HepG2 (cell line): ENCODE measurements around the gene BPIFB6. TPM values are rescaled to one million over a fixed set of nuclear protein-coding genes. Genes with fewer than 3 reads are reported as not detected.

Source experiments
- ADNP ChIP-seq: sonication (generic); formaldehyde crosslinking; IDR thresholded peaks from 2 replicates; pipeline ENCODE4 v1.4.0; 2020; ENCODE audit warnings: missing genetic modification reagents
- HNRNPL ChIP-seq: fragments of 200-400 bp; formaldehyde crosslinking; IDR thresholded peaks from 2 replicates; pipeline ENCODE4 v1.6.1; 2017; ENCODE audit warnings: mild to moderate bottlenecking, low read depth, low read length
- MED13 ChIP-seq: sonication (generic); formaldehyde crosslinking; IDR thresholded peaks from 2 replicates; pipeline ENCODE4 v1.5.0; 2020; ENCODE audit warnings: missing genetic modification reagents
- MIXL1 ChIP-seq: IDR thresholded peaks from 2 replicates; pipeline ENCODE4 v1.6.1; 2016
- NONO ChIP-seq, 2 experiments: fragments of 450-650 bp in 1 of 2; sonication (generic) in 1 of 2; formaldehyde crosslinking in 1 of 2; IDR thresholded peaks in 1 of 2; conservative IDR thresholded peaks in 1 of 2; 2 replicates each; pipeline versions ENCODE4 v1.6.1 to v1.8.0; 2017 to 2022; ENCODE audit warnings: mild to moderate bottlenecking in 1 of 2, missing genetic modification reagents in 1 of 2, moderate library complexity in 1 of 2
- SATB2 ChIP-seq: sonication (generic); formaldehyde crosslinking; IDR thresholded peaks from 2 replicates; pipeline ENCODE4 v1.5.0; 2020; ENCODE audit warnings: missing genetic modification reagents
- SIX4 ChIP-seq: sonication (generic); formaldehyde crosslinking; IDR thresholded peaks from 2 replicates; pipeline ENCODE4 v1.4.0; 2020; ENCODE audit warnings: missing genetic modification reagents
- SMARCC2 ChIP-seq: fragments of 450-650 bp; IDR thresholded peaks from 2 replicates; pipeline ENCODE4 v1.6.1; 2017; ENCODE audit warnings: antibody characterized with exemption, mild to moderate bottlenecking
- SOX6 ChIP-seq, 2 experiments: fragments of 450-650 bp in 1 of 2; sonication (generic) in 1 of 2; formaldehyde crosslinking in 1 of 2; IDR thresholded peaks; 2 replicates each; pipeline versions ENCODE4 v1.4.0 to v1.6.1; 2017 to 2020; ENCODE audit warnings: antibody characterized with exemption in 1 of 2, mild to moderate bottlenecking in 1 of 2, missing genetic modification reagents in 1 of 2
- ZFP36L2 ChIP-seq: sonication (generic); formaldehyde crosslinking; IDR thresholded peaks from 2 replicates; pipeline ENCODE4 v1.4.0; 2020; ENCODE audit warnings: missing genetic modification reagents
- ZNF337 ChIP-seq: sonication (generic); formaldehyde crosslinking; IDR thresholded peaks from 2 replicates; pipeline ENCODE4 v1.5.1; 2020; ENCODE audit warnings: missing genetic modification reagents, low read depth, mild to moderate bottlenecking, borderline replicate concordance
- ZSCAN29 ChIP-seq: sonication (generic); formaldehyde crosslinking; conservative IDR thresholded peaks from 2 replicates; pipeline ENCODE4 v1.4.0; 2020; ENCODE audit warnings: mild to moderate bottlenecking, missing genetic modification reagents
- polyA plus RNA-seq, 8 experiments: library from polyadenylated mRNA; depleted of rRNA in 3 of 8; stranded (reverse) in 7 of 8; unstranded in 1 of 8; fragments of >200 nt; fragmentation: Illumina TruSeq in 4 of 8; extraction: Trizol in 4 of 8; gene quantifications; 2 replicates each; pipeline versions ENCODE4 v1.2.1 to v1.2.3, GENCODE V29; 2011 to 2016; ENCODE audit warnings: low read depth in 4 of 8, missing spikeins in 1 of 8, mixed read lengths in 1 of 8; ENCODE audit not compliant: insufficient read depth in 1 of 8
- total RNA-seq, 5 experiments: library from RNA; depleted of rRNA; stranded (reverse); fragments of >200 nt; fragmentation: Illumina TruSeq; extraction: Trizol; gene quantifications; 2 replicates each; pipeline ENCODE4 v1.2.3, GENCODE V29; 2016; ENCODE audit warnings: low read depth in 1 of 5
- TF ChIP-seq, protein P1 (sequence below): sonication (generic); formaldehyde crosslinking; IDR thresholded peaks from 2 replicates; pipeline ENCODE4 v1.4.0; 2020; ENCODE audit warnings: missing genetic modification reagents
- TF ChIP-seq, protein P2 (sequence below): fragments of 450-650 bp; IDR thresholded peaks from 2 replicates; pipeline ENCODE4 v1.6.1; 2017
- TF ChIP-seq, protein P3 (sequence below): sonication (generic); formaldehyde crosslinking; IDR thresholded peaks from 2 replicates; pipeline ENCODE4 v1.5.1; 2020; ENCODE audit warnings: mild to moderate bottlenecking, moderate library complexity, missing genetic modification reagents
- TF ChIP-seq, protein P4 (sequence below): sonication (generic); formaldehyde crosslinking; IDR thresholded peaks from 2 replicates; pipeline ENCODE4 v1.4.0; 2020; ENCODE audit warnings: missing genetic modification reagents, mild to moderate bottlenecking, borderline replicate concordance
- TF ChIP-seq, protein P5 (sequence below): sonication (generic); formaldehyde crosslinking; conservative IDR thresholded peaks from 2 replicates; pipeline ENCODE4 v1.8.0; 2022; ENCODE audit warnings: mild to moderate bottlenecking, moderate library complexity, missing genetic modification reagents

Gene BPIFB6
- total and polyA plus RNA-seq, 2 of the 13 experiments (the other 11 are each of a cell fraction or from before 2014, with no cell fraction given) = 0.13 to 1.7 TPM

DNA sequence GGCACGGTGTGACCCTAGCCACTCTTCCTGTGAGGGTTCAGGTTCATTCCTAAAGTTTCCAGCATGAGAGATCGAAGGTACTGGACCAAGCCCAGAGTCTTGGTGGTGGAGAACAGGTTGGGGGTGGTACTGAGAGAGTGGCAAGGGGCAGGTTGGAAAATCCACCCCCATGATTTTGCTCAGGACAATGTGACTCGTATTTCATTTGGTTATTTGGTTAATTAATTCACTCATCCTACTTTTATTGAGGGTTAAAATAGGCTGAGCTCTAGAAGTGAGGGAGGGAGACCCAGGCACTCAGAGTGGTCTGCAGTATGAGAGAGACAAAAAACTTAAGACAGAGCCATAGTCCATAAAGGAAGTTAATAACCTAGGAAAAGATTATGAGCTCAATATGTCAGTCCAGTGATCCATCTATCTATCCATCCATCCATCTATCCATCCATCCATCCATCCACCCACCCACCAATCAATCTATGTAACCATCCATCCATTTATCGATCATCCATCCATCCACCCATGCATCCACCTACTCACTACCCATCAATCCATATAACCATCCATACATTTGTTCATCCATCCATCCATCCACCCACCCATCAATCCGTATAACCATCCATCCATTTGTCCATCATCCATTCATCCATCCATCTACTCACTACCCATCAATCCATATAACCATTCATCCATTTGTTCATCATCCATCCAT is 6.7 kb upstream of the BPIFB6 start (continued):
- TF ChIP-seq, protein P1, sequence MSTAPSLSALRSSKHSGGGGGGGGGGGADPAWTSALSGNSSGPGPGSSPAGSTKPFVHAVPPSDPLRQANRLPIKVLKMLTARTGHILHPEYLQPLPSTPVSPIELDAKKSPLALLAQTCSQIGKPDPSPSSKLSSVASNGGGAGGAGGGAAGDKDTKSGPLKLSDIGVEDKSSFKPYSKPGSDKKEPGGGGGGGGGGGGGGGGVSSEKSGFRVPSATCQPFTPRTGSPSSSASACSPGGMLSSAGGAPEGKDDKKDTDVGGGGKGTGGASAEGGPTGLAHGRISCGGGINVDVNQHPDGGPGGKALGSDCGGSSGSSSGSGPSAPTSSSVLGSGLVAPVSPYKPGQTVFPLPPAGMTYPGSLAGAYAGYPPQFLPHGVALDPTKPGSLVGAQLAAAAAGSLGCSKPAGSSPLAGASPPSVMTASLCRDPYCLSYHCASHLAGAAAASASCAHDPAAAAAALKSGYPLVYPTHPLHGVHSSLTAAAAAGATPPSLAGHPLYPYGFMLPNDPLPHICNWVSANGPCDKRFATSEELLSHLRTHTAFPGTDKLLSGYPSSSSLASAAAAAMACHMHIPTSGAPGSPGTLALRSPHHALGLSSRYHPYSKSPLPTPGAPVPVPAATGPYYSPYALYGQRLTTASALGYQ = 0 out of 2 replicates have a peak, but pooled peaks have one; percentile 20
- TF ChIP-seq ZFP36L2 (CRISPR knock-in tag) (no peak), ZNF337 (CRISPR knock-in tag) (no peak), NONO (IDR thresholded peaks at IDR 0.05) (peak; percentile 90; the same call in 1 of the 2 replicates), NONO (CRISPR knock-in tag; conservative IDR thresholded peaks at IDR 0.05) (no peak; the same call in 1 of the 2 replicates), ADNP (CRISPR knock-in tag) (no peak), SATB2 (CRISPR knock-in tag) (0 out of 2 replicates have a peak, but pooled peaks have one; percentile 68), MIXL1 (CRISPR knock-in tag) (no peak), SMARCC2 (no peak), ZSCAN29 (no peak), SIX4 (CRISPR knock-in tag) (no peak), SOX6 (IDR thresholded peaks at IDR 0.05) (no peak), SOX6 (CRISPR knock-in tag; IDR thresholded peaks at IDR 0.05) (0 out of 2 replicates have a peak, but pooled peaks have one; percentile 9), MED13 (CRISPR knock-in tag) (no peak), HNRNPL (0 out of 2 replicates have a peak, but pooled peaks have one; percentile 39)
- TF ChIP-seq, protein P2, sequence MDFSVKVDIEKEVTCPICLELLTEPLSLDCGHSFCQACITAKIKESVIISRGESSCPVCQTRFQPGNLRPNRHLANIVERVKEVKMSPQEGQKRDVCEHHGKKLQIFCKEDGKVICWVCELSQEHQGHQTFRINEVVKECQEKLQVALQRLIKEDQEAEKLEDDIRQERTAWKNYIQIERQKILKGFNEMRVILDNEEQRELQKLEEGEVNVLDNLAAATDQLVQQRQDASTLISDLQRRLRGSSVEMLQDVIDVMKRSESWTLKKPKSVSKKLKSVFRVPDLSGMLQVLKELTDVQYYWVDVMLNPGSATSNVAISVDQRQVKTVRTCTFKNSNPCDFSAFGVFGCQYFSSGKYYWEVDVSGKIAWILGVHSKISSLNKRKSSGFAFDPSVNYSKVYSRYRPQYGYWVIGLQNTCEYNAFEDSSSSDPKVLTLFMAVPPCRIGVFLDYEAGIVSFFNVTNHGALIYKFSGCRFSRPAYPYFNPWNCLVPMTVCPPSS = peak; percentile 22; the same call in 1 of the 2 replicates
- TF ChIP-seq, protein P3, sequence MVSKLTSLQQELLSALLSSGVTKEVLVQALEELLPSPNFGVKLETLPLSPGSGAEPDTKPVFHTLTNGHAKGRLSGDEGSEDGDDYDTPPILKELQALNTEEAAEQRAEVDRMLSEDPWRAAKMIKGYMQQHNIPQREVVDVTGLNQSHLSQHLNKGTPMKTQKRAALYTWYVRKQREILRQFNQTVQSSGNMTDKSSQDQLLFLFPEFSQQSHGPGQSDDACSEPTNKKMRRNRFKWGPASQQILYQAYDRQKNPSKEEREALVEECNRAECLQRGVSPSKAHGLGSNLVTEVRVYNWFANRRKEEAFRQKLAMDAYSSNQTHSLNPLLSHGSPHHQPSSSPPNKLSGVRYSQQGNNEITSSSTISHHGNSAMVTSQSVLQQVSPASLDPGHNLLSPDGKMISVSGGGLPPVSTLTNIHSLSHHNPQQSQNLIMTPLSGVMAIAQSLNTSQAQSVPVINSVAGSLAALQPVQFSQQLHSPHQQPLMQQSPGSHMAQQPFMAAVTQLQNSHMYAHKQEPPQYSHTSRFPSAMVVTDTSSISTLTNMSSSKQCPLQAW (CRISPR knock-in tag) = no peak
- TF ChIP-seq, protein P4, sequence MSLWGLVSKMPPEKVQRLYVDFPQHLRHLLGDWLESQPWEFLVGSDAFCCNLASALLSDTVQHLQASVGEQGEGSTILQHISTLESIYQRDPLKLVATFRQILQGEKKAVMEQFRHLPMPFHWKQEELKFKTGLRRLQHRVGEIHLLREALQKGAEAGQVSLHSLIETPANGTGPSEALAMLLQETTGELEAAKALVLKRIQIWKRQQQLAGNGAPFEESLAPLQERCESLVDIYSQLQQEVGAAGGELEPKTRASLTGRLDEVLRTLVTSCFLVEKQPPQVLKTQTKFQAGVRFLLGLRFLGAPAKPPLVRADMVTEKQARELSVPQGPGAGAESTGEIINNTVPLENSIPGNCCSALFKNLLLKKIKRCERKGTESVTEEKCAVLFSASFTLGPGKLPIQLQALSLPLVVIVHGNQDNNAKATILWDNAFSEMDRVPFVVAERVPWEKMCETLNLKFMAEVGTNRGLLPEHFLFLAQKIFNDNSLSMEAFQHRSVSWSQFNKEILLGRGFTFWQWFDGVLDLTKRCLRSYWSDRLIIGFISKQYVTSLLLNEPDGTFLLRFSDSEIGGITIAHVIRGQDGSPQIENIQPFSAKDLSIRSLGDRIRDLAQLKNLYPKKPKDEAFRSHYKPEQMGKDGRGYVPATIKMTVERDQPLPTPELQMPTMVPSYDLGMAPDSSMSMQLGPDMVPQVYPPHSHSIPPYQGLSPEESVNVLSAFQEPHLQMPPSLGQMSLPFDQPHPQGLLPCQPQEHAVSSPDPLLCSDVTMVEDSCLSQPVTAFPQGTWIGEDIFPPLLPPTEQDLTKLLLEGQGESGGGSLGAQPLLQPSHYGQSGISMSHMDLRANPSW (CRISPR knock-in tag) = no peak
- TF ChIP-seq, protein P5, sequence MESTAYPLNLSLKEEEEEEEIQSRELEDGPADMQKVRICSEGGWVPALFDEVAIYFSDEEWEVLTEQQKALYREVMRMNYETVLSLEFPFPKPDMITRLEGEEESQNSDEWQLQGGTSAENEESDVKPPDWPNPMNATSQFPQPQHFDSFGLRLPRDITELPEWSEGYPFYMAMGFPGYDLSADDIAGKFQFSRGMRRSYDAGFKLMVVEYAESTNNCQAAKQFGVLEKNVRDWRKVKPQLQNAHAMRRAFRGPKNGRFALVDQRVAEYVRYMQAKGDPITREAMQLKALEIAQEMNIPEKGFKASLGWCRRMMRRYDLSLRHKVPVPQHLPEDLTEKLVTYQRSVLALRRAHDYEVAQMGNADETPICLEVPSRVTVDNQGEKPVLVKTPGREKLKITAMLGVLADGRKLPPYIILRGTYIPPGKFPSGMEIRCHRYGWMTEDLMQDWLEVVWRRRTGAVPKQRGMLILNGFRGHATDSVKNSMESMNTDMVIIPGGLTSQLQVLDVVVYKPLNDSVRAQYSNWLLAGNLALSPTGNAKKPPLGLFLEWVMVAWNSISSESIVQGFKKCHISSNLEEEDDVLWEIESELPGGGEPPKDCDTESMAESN (CRISPR knock-in tag) = peak; percentile 41; the same call in 1 of the 2 replicates
